Naive thymus-derived CD8-positive, alpha-beta T cell (primary cell): Measurements from ENCODE around the gene SEPTIN5. TPM values are rescaled to one million over a fixed set of nuclear protein-coding genes. Genes with fewer than 3 reads are reported as not detected.
A peak's percentile ranks its signal among the peaks of the same experiment; 100 is the strongest.
"Not testable (repeated sequence)": the region's sequence is repeated elsewhere in the genome, so short reads cannot be mapped to it uniquely, and the experiment has no call there.

Experiments used
- ATAC-seq, 2 donors: fragments of 150-1000 bp; cut with Tn5 transposase in 1 of 2; sonication (Bioruptor Pico), chemical (Tn5 transposase) in 1 of 2; 1 replicate in 1 of 2; 2 replicates in 1 of 2; pipeline ENCODE4 v1.10.0; 2021; ENCODE audit warnings: mild to moderate bottlenecking in 2 of 2, moderate library complexity in 2 of 2
- POLR2A ChIA-PET: fragments of 350-600 bp; sonication (Branson Sonifier 250); formaldehyde crosslinking; loops from one replicate; lab custom pipeline; 2021; ENCODE audit warnings: antibody characterized with exemption; lab: Charles Lee
- DNase-seq, 10 donors: peaks; one replicate each; pipeline versions ENCODE4 v3.0.0 to v3.0.0-alpha.2; 2020 to 2022
- H3K27ac Mint-ChIP-seq, 10 donors: one replicate each; pipeline ENCODE4 v1.8.0; 2020 to 2022; ENCODE audit warnings: mild to moderate bottlenecking in 10 of 10, mixed read lengths in 10 of 10, moderate library complexity in 4 of 10, inconsistent platforms in 1 of 10
- H3K27me3 Mint-ChIP-seq, 5 donors: one replicate each; pipeline ENCODE4 v1.8.0; 2021 to 2022; ENCODE audit warnings: mixed read lengths in 5 of 5
- H3K36me3 Mint-ChIP-seq, 3 donors: one replicate each; pipeline ENCODE4 v1.8.0; 2020 to 2022; ENCODE audit warnings: mixed read lengths in 3 of 3, mild to moderate bottlenecking in 2 of 3, inconsistent platforms in 1 of 3
- H3K4me1 Mint-ChIP-seq, 4 donors: one replicate each; pipeline ENCODE4 v1.8.0; 2021 to 2022; ENCODE audit warnings: mixed read lengths in 4 of 4
- H3K4me3 Mint-ChIP-seq, 10 donors: one replicate each; pipeline ENCODE4 v1.8.0; 2020 to 2022; ENCODE audit warnings: mild to moderate bottlenecking in 10 of 10, mixed read lengths in 10 of 10, moderate library complexity in 6 of 10, inconsistent platforms in 1 of 10
- H3K9me3 Mint-ChIP-seq, 9 donors: one replicate each; pipeline ENCODE4 v1.8.0; 2020 to 2022; ENCODE audit warnings: mixed read lengths in 9 of 9, mild to moderate bottlenecking in 3 of 9, inconsistent platforms in 1 of 9, moderate library complexity in 1 of 9
- polyA plus RNA-seq, 3 donors: library from polyadenylated mRNA; unstranded; fragments of 300-500 nt; fragmentation: Illumina TruSeq; gene quantifications; one replicate each; pipeline ENCODE4 v1.2.3, GENCODE V29; 2021
- total RNA-seq, 8 experiments: library from RNA in 2 of 8; stranded (reverse) in 2 of 8; gene quantifications; one replicate each; pipeline ENCODE4 v1.2.3 and lab custom pipeline; 2021 to 2026

Gene SEPTIN5
- total and polyA plus RNA-seq, 5 experiments from 2014 or later, result 0.32 to 1.5 (median 0.55) TPM; not detected in 2

DNA sequence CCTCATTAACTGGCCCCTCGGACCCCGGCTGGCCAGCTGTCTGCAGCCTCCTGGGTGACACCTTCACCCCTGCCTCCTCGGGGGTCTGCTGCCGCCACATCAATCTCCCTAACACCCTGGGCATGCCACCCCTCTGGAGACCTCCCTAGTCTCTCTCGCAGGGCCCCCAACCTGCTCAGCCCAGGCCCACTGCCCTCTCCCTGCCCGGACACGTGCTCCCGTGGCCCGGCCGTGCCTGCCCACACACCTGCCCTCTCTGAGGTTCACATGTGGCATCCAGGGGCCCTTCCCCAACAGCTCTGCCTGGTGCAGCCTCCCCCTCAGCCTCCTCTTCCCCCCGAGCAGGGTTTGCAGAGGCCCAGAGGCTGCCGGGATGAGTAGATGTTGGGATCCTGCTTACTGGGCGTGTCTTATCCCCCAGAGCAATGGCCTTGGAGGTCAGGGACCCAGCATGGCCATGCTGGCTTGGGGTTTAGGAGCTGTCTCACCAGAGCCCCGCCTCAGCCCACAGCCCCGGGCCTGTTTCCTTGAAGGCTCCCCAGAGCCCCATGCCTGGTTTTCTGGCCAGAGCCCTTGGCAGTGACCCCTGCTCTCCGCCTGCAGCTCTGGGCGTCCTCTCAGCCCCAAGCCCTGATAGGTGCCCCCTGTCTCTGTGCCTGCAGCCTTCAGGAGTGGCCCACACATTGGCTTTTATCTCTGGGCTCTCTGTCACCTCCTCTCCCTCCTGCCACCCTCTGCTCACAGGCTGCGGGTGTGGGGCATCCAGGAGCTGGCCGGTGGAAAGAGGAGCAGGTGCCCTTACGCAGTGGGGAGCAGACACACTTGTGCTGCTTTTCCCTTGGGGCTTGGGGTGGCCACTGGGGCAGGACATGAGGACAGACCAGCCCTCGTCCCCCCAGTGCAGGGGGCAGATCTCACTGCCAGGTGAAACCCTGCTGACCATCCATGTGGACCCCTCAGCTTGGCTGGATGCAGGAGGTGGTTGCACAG is 25.7 kb upstream of the SEPTIN5 start:
- POLR2A ChIA-PET, result no interaction called here
- H3K27me3 Mint-ChIP-seq, result peaks cover 0 to 8% (median 4%) of the 10 kb centered on the region in 5 donors
- H3K4me1 Mint-ChIP-seq, result no peaks in the 10 kb centered on the region
- peak overlapping the region in 1 of 10 donors; percentile 43 for H3K27ac Mint-ChIP-seq
- H3K4me3 Mint-ChIP-seq, result no peak overlapping the region
- no peaks in the 10 kb centered on the region for H3K36me3 Mint-ChIP-seq
- H3K9me3 Mint-ChIP-seq, result peaks cover 0 to 2% (median 0%) of the 10 kb centered on the region in 9 donors
- ATAC-seq (no peak), DNase-seq (no peak)

GRCh38 chr22:19689408-19689807 is 24.9 kb upstream of the SEPTIN5 start:
- Mint-ChIP-seq H3K27me3 (peaks cover 0 to 8% (median 3%) of the 10 kb centered on the region in 5 donors), H3K27ac (no peak overlapping the region), H3K4me3 (no peak overlapping the region), H3K4me1 (no peaks in the 10 kb centered on the region), H3K9me3 (peaks cover 0 to 2% (median 0%) of the 10 kb centered on the region in 9 donors), H3K36me3 (no peaks in the 10 kb centered on the region)
- DNase-seq (no peak), ATAC-seq (no peak)
- POLR2A ChIA-PET, result no interaction called here

DNA sequence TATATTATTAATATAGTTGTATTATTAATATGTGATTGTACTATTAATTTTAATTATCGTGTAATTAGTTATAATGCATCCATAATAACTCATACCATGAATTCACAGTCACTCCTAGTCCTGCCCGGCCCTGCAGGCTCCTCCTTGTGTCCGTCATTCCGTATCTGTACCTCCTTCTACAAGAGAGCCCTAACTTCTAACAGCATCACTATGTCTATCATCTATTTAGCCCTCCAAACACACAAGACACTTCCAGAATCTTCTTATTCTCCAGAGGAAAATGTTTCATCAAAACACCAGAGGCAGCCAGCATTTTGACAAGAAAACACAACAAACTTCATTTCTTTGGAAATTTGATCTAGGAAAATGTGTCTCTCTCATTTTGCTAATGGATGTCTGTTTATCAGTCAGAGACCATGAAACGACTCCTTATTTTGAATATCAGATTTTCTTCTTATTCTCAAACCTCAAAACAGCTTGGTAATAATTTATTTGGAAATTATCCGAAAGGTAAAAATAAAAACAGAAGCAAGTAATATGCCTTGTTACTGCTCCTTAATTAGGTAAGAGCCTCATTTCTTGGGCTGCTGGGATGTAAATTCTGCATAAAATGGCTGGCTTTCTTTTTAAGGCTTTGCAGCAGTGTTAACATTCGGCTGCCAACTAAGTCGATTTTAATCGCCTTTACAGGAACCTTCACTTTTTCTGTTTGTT is 23.1 kb upstream of the SEPTIN5 start:
- H3K4me3 Mint-ChIP-seq, result no peak overlapping the region
- POLR2A ChIA-PET, result interaction anchor here (1.2 kb wide), 1 partner anchor 9 kb away, joined by 3 read pairs; no protein-coding TSS in a partner anchor
- H3K27me3 Mint-ChIP-seq, result peaks cover 0 to 15% (median 3%) of the 10 kb centered on the region in 5 donors
- peaks cover 0 to 2% (median 0%) of the 10 kb centered on the region in 9 donors for H3K9me3 Mint-ChIP-seq
- DNase-seq (no peak), ATAC-seq (no peak)
- H3K27ac Mint-ChIP-seq, result no peak overlapping the region
- H3K4me1 Mint-ChIP-seq, result no peaks in the 10 kb centered on the region
- H3K36me3 Mint-ChIP-seq, result no peaks in the 10 kb centered on the region

GRCh38 chr22:19691721-19692341 is 22.5 kb upstream of the SEPTIN5 start:
- Mint-ChIP-seq H3K4me3 (no peak overlapping the region), H3K9me3 (no peaks in the 10 kb centered on the region), H3K4me1 (no peaks in the 10 kb centered on the region), H3K36me3 (no peaks in the 10 kb centered on the region), H3K27me3 (peaks cover 0 to 17% (median 4%) of the 10 kb centered on the region in 5 donors), H3K27ac (no peak overlapping the region)
- DNase-seq (no peak), ATAC-seq (no peak)
- POLR2A ChIA-PET, result interaction anchor here (1.2 kb wide), 1 partner anchor 9 kb away, joined by 3 read pairs; no protein-coding TSS in a partner anchor

DNA sequence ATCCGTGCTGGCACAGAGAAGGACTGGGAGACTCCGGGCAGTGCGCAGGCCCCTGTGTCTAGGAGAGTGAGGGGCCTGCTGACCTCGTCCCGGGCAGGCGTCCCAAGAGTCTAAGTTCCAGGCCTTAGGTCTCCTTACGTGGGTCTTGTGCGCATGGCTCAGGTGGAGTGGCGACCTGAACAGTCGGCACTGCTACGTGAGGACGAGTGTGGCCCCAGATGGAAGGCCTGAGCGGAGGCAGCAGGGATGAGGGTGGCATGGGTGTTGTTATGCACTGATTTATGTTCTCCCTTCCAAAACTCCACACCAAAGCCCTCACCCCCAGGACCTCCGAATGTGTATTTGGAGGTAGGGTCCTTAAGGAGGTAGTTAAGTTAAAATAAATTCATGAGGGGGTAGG is 20.7 kb upstream of the SEPTIN5 start:
- POLR2A ChIA-PET, result no interaction called here
- Mint-ChIP-seq H3K4me3 (no peak overlapping the region), H3K9me3 (no peaks in the 10 kb centered on the region), H3K27ac (no peak overlapping the region), H3K27me3 (peaks cover 0 to 23% (median 4%) of the 10 kb centered on the region in 5 donors), H3K36me3 (no peaks in the 10 kb centered on the region), H3K4me1 (no peaks in the 10 kb centered on the region)
- ATAC-seq (no peak), DNase-seq (no peak)

GRCh38 chr22:19693981-19694670 is 20.2 kb upstream of the SEPTIN5 start:
- POLR2A ChIA-PET, result no interaction called here
- ATAC-seq, result no peak
- no peak overlapping the region for H3K4me3 Mint-ChIP-seq

GRCh38 chr22:19694696-19695095 is 19.6 kb upstream of the SEPTIN5 start:
- no peak overlapping the region for H3K4me3 Mint-ChIP-seq
- ATAC-seq, result no peak
- no peaks in the 10 kb centered on the region for H3K36me3 Mint-ChIP-seq
- POLR2A ChIA-PET, result no interaction called here
- H3K27me3 Mint-ChIP-seq, result peaks cover 0 to 22% (median 4%) of the 10 kb centered on the region in 5 donors
- no peaks in the 10 kb centered on the region for H3K9me3 Mint-ChIP-seq
- H3K27ac Mint-ChIP-seq, result no peak overlapping the region
- H3K4me1 Mint-ChIP-seq, result no peaks in the 10 kb centered on the region
- no peak for DNase-seq

More at GRCh38 chr22:19693981-19694670, 20.2 kb upstream of the SEPTIN5 start:
- no peak for DNase-seq
- Mint-ChIP-seq H3K27ac (no peak overlapping the region), H3K36me3 (no peaks in the 10 kb centered on the region), H3K9me3 (no peaks in the 10 kb centered on the region), H3K27me3 (peaks cover 0 to 23% (median 4%) of the 10 kb centered on the region in 5 donors), H3K4me1 (no peaks in the 10 kb centered on the region)

- no peak for ATAC-seq
- POLR2A ChIA-PET, result no interaction called here
Measured at GRCh38 chr22:19696504-19697276, 17.6 kb upstream of the SEPTIN5 start.

DNA sequence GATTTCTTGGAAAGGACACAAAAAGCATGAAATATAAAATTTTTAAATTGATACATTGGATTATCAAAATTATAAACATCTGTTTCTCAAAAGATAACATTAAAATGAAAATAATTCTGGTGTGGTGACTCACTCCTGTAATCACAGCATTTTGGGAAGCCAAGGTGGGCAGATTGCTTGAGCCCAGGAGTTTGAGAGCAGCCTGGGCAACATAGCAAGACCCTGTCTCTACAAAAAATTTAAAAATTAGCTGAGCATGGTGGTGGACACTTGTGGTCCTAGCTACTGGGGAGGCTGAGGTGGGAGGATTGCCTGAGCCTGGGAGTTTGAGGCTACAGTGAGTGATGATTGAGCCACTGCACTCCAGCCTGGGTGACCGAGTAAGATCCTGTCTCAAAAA is 16.4 kb upstream of the SEPTIN5 start:
- H3K4me3 Mint-ChIP-seq, H3K4me1 Mint-ChIP-seq, DNase-seq, ATAC-seq, H3K9me3 Mint-ChIP-seq, H3K27ac Mint-ChIP-seq, H3K36me3 Mint-ChIP-seq, POLR2A ChIA-PET: not testable (repeated sequence)
- H3K27me3 Mint-ChIP-seq, result peaks cover 0 to 21% (median 2%) of the 10 kb centered on the region in 5 donors

More at GRCh38 chr22:19696504-19697276, 17.6 kb upstream of the SEPTIN5 start:
- Mint-ChIP-seq H3K27me3 (peaks cover 0 to 20% (median 2%) of the 10 kb centered on the region in 5 donors), H3K4me3 (no peak overlapping the region), H3K9me3 (no peaks in the 10 kb centered on the region), H3K27ac (no peak overlapping the region), H3K36me3 (no peaks in the 10 kb centered on the region), H3K4me1 (no peaks in the 10 kb centered on the region)
- no peak for DNase-seq

GRCh38 chr22:19700790-19701419 is 13.4 kb upstream of the SEPTIN5 start:
- Mint-ChIP-seq H3K4me1 (no peaks in the 10 kb centered on the region), H3K36me3 (no peaks in the 10 kb centered on the region), H3K27me3 (peaks cover 0 to 16% (median 2%) of the 10 kb centered on the region in 5 donors), H3K27ac (no peak overlapping the region), H3K4me3 (no peak overlapping the region), H3K9me3 (no peaks in the 10 kb centered on the region)
- ATAC-seq (no peak), DNase-seq (no peak)
- POLR2A ChIA-PET, result no interaction called here

- Mint-ChIP-seq H3K4me1 (no peaks in the 10 kb centered on the region), H3K4me3 (no peak overlapping the region), H3K27ac (no peak overlapping the region), H3K27me3 (peaks cover 0 to 13% (median 2%) of the 10 kb centered on the region in 5 donors), H3K9me3 (no peaks in the 10 kb centered on the region), H3K36me3 (no peaks in the 10 kb centered on the region)
- POLR2A ChIA-PET, result no interaction called here
- ATAC-seq (no peak), DNase-seq (no peak)
Measured at GRCh38 chr22:19701420-19702145, 12.7 kb upstream of the SEPTIN5 start.
